Naive thymus-derived CD4-positive, alpha-beta T cell (primary cell): ENCODE data around the gene ZNF595. TPM values are rescaled to one million over a fixed set of nuclear protein-coding genes. Genes with fewer than 3 reads are reported as not detected.

Experiments used
- polyA plus RNA-seq, 2 donors: library from polyadenylated mRNA; unstranded; fragments of 300-500 nt; fragmentation: Illumina TruSeq; gene quantifications; one replicate each; pipeline ENCODE4 v1.2.3, GENCODE V29; 2021
- total RNA-seq, 6 experiments: library from RNA in 5 of 6; stranded (reverse) in 5 of 6; gene quantifications; 1 replicate in 5 of 6; 2 replicates in 1 of 6; pipeline ENCODE4 v1.2.3 and lab custom pipeline; 2021 to 2026

Gene ZNF595
- total and polyA plus RNA-seq, 7 experiments from 2014 or later, result 2.4 to 16.5 (median 8.9) TPM

Other genes with a start within 250 kb of the ZNF595 start
- gene ZNF718, start 71.2 kb downstream of the ZNF595 start, total RNA-seq, result 10 to 100 TPM in 2 of 5 experiments, 1 to 10 TPM in 3; 2.4 to 12.3 (median 10.0) TPM
- gene ZNF718, start 71.2 kb downstream of the ZNF595 start, polyA plus RNA-seq, result 1 to 10 TPM; 6.0 to 7.0 TPM